IMR-90 (cell line): ENCODE measurements around the gene COL23A1.

ENCODE experiments used
- CEBPB ChIP-seq: IDR thresholded peaks from 2 replicates; pipeline ENCODE4 v1.6.1; 2012; ENCODE audit warnings: low read depth, low read length, improper control_type of control experiment
- CHD1 ChIP-seq: IDR thresholded peaks from 2 replicates; pipeline ENCODE4 v1.6.1; 2012; ENCODE audit warnings: low read depth, low read length, improper control_type of control experiment
- MAFK ChIP-seq: IDR thresholded peaks from 2 replicates; pipeline ENCODE4 v1.6.1; 2012; ENCODE audit warnings: low read depth, low read length, improper control_type of control experiment
- MAZ ChIP-seq: IDR thresholded peaks from 2 replicates; pipeline ENCODE4 v1.6.1; 2012; ENCODE audit warnings: low read depth, mild to moderate bottlenecking, low read length, improper control_type of control experiment, moderate library complexity, borderline replicate concordance
- MXI1 ChIP-seq: IDR thresholded peaks from 2 replicates; pipeline ENCODE4 v1.6.1; 2012; ENCODE audit warnings: low read depth, mild to moderate bottlenecking, low read length, moderate library complexity, borderline replicate concordance
- NFE2L2 ChIP-seq: fragments of 150-350 bp; IDR thresholded peaks from 2 replicates; pipeline ENCODE4 v1.6.1; 2016; ENCODE audit warnings: low read depth, mild to moderate bottlenecking, low read length
- POLR2A ChIP-seq: IDR thresholded peaks from 2 replicates; pipeline ENCODE4 v1.6.1; 2012; ENCODE audit warnings: mild to moderate bottlenecking, low read depth, low read length
- RAD21 ChIP-seq: IDR thresholded peaks from 2 replicates; pipeline ENCODE4 v1.6.1; 2012; ENCODE audit warnings: low read length, improper control_type of control experiment
- RFX5 ChIP-seq: IDR thresholded peaks from 2 replicates; pipeline ENCODE4 v1.8.0; 2012; ENCODE audit warnings: low read depth, mild to moderate bottlenecking, low read length, moderate library complexity
- USF2 ChIP-seq: fragments of 150-350 bp; IDR thresholded peaks from 2 replicates; pipeline ENCODE4 v1.6.1; 2017; ENCODE audit warnings: mild to moderate bottlenecking, antibody characterized with exemption, low read length, low read depth
- TF ChIP-seq, protein P1 (sequence below): conservative IDR thresholded peaks from 2 replicates; pipeline ENCODE4 v1.5.1; 2012; ENCODE audit warnings: mild to moderate bottlenecking, low read depth, low read length, improper control_type of control experiment

- TF ChIP-seq, protein P1, sequence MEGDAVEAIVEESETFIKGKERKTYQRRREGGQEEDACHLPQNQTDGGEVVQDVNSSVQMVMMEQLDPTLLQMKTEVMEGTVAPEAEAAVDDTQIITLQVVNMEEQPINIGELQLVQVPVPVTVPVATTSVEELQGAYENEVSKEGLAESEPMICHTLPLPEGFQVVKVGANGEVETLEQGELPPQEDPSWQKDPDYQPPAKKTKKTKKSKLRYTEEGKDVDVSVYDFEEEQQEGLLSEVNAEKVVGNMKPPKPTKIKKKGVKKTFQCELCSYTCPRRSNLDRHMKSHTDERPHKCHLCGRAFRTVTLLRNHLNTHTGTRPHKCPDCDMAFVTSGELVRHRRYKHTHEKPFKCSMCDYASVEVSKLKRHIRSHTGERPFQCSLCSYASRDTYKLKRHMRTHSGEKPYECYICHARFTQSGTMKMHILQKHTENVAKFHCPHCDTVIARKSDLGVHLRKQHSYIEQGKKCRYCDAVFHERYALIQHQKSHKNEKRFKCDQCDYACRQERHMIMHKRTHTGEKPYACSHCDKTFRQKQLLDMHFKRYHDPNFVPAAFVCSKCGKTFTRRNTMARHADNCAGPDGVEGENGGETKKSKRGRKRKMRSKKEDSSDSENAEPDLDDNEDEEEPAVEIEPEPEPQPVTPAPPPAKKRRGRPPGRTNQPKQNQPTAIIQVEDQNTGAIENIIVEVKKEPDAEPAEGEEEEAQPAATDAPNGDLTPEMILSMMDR = no peak
- TF ChIP-seq NFE2L2 (no peak), RFX5 (no peak), POLR2A (no peak), RAD21 (no peak), MXI1 (no peak), MAFK (no peak), USF2 (no peak), MAZ (no peak), CHD1 (no peak), CEBPB (no peak)
These were observed 276.0 kb downstream of the COL23A1 start for GRCh38 chr5:178314061-178314660.
